ENCODE results near the gene PFKM.

GRCh38 chr12:48160807-48161206, 41.6 kb downstream of the PFKM start:
- TF ChIP-seq CTCF (IDR thresholded peaks at IDR 0.05) (no peak), POLR2A (IDR thresholded peaks at IDR 0.05; ENCODE audit: low read depth) (no peak)
